HG02588 (cell line): Measurements from ENCODE around the gene RPEL1.
"Not testable (repeated sequence)": the region's sequence is repeated elsewhere in the genome, so short reads cannot be mapped to it uniquely, and the experiment has no call there.

Experiments
- ATAC-seq: cut with Tn5 transposase; IDR thresholded peaks from one replicate; pipeline ENCODE4 v1.9.1; 2021; ENCODE audit warnings: mild to moderate bottlenecking, moderate library complexity; ENCODE audit not compliant: unreplicated experiment

Gene RPEL1

DNA sequence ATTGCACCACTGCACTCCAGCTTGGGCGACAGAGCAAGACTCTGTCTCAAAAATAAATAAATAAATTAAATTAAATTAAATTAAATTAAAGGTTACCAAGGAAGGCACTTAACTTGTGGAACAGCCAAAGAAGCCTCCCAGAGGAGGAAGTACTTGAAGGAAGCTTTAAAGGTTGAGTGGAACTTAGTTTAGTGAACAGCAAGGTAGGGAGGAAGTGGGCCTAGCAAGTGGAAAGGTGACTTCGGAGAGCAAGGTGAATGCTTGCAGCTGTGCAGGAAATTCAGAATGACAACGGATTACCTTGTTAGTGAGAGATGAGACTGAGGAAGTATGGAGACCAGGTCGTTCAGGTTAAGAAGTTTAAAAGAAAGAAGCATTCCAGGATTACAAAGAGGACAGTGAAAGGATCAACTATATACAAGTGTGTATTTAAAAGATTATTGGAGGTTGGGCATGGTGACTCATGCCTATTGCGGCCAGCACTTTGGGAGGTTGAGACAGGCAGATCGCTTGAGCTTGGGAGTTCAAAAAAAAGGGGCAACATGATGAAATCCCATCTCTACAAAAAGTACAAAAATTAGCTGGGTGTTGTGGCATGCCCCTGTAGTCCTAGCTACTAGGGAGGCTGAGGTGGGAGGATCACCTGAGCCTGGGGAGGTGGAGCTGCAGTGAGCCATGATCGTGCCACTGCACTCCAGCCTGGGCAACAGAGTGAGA lies 12.8 kb upstream of the RPEL1 start:
- ATAC-seq: no peak

DNA sequence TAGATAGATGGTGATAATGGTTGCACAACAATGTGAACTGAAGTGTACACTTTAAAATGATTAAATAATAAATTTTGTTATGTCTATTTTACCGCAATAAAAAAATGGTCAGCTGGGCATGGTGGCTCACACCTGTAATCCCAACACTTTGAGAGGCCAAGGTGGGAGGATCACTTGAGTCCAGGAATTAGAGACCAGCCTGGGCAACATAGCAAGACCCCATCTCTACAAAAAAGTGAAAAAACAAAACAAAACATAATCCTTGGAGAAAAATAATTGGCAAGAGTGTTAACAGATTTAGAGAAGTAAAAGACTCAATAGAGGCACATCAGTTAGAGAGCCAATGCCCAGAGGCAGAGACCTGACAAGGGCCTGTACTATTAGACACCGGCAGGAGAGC lies 9.9 kb upstream of the RPEL1 start:
- ATAC-seq: no peak

GRCh38 chr10:103238506-103239252 lies 7.0 kb upstream of the RPEL1 start:
- no peak for ATAC-seq

- no peak for ATAC-seq
Observed at GRCh38 chr10:103241262-103242011, 4.2 kb upstream of the RPEL1 start.

DNA sequence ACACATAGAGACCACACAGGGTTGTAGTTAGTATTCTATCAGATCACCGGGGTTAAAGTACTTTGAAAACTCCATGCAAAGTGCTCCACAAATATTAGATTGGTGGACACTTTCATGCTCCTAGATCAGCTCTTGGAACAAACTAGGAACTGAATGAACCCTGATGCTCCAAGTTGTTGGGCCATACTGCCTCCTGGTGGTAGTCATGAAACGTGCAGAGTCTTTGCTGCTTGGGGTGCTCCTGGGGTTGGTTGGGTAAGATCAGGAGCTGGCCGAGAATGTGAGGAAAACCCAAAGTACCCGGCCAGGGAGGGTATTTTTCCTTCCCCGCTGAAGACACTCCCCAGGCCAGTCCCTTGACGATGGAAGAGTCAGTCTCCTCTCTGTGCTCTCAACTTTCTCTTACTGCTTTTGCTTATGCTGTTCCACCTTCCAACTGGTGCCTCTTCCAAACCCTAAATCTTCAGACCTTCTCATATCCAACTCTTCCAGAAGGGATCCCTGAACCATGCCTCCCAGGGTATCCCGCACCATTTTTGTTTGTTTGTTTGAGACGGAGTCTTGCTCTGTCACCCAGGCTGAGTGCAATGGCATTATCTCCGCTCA lies 918 bp upstream of the RPEL1 start:
- no peak for ATAC-seq

DNA sequence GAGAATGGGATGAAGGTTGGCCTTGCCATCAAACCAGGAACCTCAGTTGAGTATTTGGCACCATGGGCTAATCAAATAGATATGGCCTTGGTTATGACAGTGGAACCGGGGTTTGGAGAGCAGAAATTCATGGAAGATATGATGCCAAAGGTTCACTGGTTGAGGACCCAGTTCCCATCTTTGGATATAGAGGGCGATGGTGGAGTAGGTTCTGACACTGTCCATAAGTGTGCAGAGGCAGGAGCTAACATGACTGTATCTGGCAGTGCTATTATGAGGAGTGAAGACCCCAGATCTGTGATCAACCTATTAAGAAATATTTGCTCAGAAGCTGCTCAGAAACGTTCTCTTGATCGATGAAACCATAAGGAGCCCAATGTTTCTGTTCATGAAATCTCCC lies 637 bp downstream of the RPEL1 start:
- ATAC-seq: no peak

DNA sequence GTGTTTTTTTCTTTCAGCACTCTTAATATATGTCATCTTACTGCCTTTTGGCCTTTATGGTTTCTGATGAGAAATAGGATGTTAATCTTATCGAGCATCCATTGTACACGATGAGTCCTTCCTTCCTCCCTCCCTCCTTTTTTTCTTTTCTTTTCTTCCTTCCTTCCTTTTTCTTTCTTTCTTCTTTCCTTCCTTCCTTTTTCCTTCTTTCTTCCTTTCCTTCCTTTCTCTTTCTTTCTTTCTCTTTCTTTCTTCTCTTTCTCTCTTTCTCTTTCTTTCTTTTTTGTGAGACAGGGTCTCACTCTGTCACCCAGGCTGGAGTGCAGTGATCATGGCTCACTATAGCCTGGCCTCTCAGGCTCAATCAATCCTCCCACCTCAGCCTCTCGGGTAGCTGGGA lies 8.4 kb downstream of the RPEL1 start:
- no peak for ATAC-seq

- ATAC-seq: no peak
Observed at GRCh38 chr10:103254538-103255325, 9.0 kb downstream of the RPEL1 start.

- ATAC-seq: no peak
Observed at GRCh38 chr10:103256613-103257012, 10.9 kb downstream of the RPEL1 start.

- no peak for ATAC-seq
Observed at GRCh38 chr10:103257812-103258211, 12.1 kb downstream of the RPEL1 start.

- not testable (repeated sequence) for ATAC-seq
Observed at GRCh38 chr10:103258928-103259327, 13.2 kb downstream of the RPEL1 start.

DNA sequence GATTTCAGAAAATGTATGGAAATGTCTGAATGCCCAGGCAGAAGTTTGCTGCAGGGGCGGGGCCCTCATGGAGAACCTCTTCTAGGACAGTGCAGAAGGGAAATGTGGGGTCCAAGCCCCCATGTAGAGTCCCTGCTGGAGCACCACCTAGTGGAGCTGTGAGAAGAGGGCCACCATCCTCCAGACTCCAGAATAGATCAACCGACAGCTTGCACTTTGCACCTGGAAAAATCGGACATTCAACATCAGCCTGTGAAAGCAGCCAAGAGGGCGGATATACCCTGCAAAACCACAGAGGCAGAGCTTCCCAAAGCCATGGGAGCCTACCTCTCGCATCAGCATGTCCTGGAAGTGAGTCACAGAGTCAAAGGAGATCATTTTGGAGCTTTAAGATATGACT lies 14.3 kb downstream of the RPEL1 start:
- ATAC-seq: no peak

GRCh38 chr10:103262229-103262628 lies 16.5 kb downstream of the RPEL1 start:
- ATAC-seq: no peak

DNA sequence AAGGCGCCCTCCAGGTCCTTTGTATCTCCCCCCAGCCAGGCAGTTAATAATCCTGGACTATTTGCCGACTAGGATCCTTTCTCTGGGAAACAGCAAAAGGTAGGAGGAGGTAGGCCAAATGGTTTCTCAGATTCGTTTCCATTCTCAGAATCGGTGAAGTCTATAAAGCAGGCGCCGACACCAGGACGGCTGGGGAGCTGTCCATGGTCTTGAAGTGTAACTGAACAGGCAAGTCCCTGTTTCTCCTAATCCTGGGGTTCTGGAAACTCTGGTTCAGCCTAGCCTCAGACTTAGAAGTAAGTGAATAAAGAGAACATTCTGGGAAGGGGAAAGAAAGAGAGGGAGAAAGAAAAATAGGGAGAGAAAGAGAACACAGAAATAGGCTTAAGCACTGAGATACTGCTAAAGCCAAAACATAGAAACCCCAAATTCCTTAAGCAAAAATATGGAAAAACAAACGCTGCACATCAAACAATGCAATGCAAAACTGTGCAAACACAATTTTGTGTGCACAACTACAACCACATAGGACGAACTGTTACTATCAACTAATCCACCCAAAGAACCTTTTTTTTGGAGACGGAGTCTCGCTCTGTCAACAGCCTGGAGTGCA lies 20.1 kb downstream of the RPEL1 start:
- ATAC-seq: no peak

DNA sequence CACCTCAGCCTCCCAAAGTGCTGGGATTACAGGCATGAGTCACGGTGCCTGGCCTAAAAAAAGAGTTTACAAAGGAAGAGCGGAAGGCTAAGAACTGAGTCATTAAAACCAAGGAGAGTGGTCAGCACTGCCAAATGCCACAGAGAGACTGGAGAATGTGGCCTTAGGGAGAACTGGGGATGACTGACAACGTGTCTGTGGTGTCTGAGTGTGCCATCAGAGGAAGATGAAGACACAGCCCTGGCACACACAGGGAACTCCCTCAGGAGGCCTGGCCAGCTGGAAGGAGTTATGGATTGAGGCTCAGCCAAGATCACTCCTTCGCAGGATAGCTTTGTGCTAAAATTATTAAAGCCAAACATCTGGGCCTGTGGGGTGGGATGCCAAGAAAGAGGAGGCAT lies 27.4 kb downstream of the RPEL1 start:
- no peak for ATAC-seq

DNA sequence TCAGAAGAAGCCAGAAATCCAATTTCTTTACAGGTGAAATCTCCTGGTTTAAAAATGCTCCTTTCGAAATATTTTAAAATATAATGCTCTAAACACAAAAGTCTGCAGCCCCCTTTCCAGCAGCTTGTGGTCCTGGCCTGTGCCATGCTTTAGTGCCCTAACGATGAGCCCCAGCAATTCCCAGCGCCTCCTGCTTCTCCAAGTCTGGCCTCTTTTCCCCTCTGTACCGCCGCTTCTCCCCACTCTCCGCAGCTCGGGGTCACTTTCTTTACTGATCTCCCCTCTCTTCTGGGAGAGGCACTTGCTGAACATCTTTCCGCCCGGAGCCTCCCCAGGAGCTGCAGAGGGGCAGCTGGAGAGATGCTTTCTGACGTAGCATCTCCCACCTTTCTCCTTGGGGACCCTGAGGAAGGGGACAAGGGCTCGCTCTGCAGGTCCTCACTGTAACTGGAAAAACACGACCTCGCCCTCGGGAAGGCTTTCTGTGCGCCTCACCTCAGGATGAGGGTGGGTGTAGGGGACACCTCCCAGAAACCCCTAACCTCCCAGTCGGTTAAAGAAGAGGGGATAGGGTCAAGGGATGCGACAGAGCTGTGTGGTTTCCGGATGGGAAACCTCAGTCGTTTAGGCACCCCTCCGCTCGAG lies 30.7 kb downstream of the RPEL1 start:
- ATAC-seq: no peak

DNA sequence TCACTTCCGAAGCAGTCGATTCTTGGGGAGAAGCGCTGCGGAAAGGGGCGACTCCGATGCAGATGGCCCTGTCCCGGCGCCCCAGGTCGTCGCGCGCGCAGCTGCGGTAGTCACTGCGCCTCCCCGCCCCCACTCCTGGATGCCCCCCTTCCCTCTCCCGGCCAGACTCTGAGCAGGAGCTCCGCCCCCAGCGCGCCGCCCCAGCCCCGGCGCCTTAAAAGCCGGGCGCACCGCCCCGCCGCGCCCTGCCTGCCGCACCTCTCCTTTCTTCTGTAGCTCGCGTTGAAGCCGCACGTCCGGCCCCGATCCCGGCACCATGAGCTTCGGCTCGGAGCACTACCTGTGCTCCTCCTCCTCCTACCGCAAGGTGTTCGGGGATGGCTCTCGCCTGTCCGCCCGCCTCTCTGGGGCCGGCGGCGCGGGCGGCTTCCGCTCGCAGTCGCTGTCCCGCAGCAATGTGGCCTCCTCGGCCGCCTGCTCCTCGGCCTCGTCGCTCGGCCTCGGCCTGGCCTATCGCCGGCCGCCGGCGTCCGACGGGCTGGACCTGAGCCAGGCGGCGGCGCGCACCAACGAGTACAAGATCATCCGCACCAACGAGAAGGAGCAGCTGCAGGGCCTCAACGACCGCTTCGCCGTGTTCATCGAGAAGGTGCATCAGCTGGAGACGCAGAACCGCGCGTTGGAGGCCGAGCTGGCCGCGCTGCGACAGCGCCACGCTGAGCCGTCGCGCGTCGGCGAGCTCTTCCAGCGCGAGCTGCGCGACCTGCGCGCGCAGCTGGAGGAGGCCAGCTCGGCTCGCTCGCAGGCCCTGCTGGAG lies 31.4 kb downstream of the RPEL1 start, which contains the start of gene INA:
TSS of gene INA (plus strand) at position 243 of the 817 bp plus-strand sequence. CDS start at position 317, 74 bp downstream.
- ATAC-seq: no peak

GRCh38 chr10:103277713-103278536 lies 32.2 kb downstream of the RPEL1 start:
- no peak for ATAC-seq
